ENCODE data around the gene PRSS23. TPM values are rescaled to one million over a fixed set of nuclear protein-coding genes. Genes with fewer than 3 reads are reported as not detected.

PRSS23 gene
- total and polyA plus RNA-seq, 10 of the 15 experiments (the other 5 are each of a cell fraction or from before 2014, with no cell fraction given) = 0.03 to 0.39 (median 0.16) TPM; not detected in 5

- POLR2A ChIA-PET = no interaction called here
- no peaks in the 10 kb centered on the region for H3K9me3 ChIP-seq (replicated peaks; ENCODE audit: control insufficient read depth, insufficient read depth, low read length)
- BruUV-seq (replicated peaks) = no TSS peak
These were observed 15.9 kb downstream of the PRSS23 start for GRCh38 chr11:86816251-86816726.

More at GRCh38 chr11:86816251-86816726, 15.9 kb downstream of the PRSS23 start:
- in situ Hi-C loops (cut with MboI) (loop anchor here (5.0 to 25.0 kb wide), 4 partner anchors 201 to 1229 kb away; partner anchors contain the start of gene CCDC83), intact Hi-C loops (cut with micrococcal nuclease; ENCODE audit: unreplicated experiment) (loop anchor here (5.0 kb wide), 2 partner anchors 209 to 959 kb away; partner anchors contain the start of gene CCDC83)
- Histone ChIP-seq H3K79me2 (ENCODE audit: control insufficient read depth, insufficient read depth, low read length) (no peaks in the 10 kb centered on the region), H3K27ac (ENCODE audit: control insufficient read depth, insufficient read depth) (no peak overlapping the region), H3K36me3 (ENCODE audit: control insufficient read depth in 2 of 2, insufficient read depth in 2 of 2, low read length in 1 of 2) (no peaks in the 10 kb centered on the region), H3K4me3 (no peak overlapping the region), H3K9ac (ENCODE audit: control insufficient read depth, insufficient read depth, low read length) (no peak overlapping the region), H3K4me1 (ENCODE audit: control insufficient read depth, insufficient read depth, low read length) (no peaks in the 10 kb centered on the region), H4K20me1 (ENCODE audit: control insufficient read depth, insufficient read depth) (no peaks in the 10 kb centered on the region), H3K4me2 (ENCODE audit: control insufficient read depth, insufficient read depth) (no peak overlapping the region), H2AFZ (ENCODE audit: control insufficient read depth, low read depth, low read length) (no peak overlapping the region), H3K27me3 (replicated peaks in 1 of 2; ENCODE audit: control insufficient read depth in 2 of 2, insufficient read depth in 2 of 2, low read length in 1 of 2) (no peaks in the 10 kb centered on the region; a peak in 2 of 4 replicates)
- ATAC-seq = no peak
- FAIRE-seq = no peak
- ChIA-PET SMC1A (ENCODE audit: uncharacterized antibody, unreplicated experiment) (interaction anchor here (0.9 to 2.6 kb wide), 3 partner anchors 21 to 360 kb away, joined by 3 to 19 read pairs (median 5); no protein-coding TSS in a partner anchor), CTCF (interaction anchor here (0.9 to 3.7 kb wide), 4 partner anchors 10 to 360 kb away, joined by 3 to 33 read pairs (median 4); no protein-coding TSS in a partner anchor), RAD21 (ENCODE audit: unreplicated experiment) (interaction anchor here (0.6 to 2.8 kb wide), 2 partner anchors 359 to 962 kb away, joined by 4 to 14 read pairs; no protein-coding TSS in a partner anchor)
- DNase-seq (ENCODE audit: low read depth, low spot score) = no peak
- TF ChIP-seq ZNF687 (IDR thresholded peaks at IDR 0.05) = no peak
- 50% methylated on average over 5 of the region's 5 CpGs for WGBS (ENCODE audit: insufficient coverage, insufficient replicate concordance, low lambda C conversion rate, missing lambda C conversion rate)
